ENCODE results near the gene CRHR1.
A peak's percentile ranks its signal among the peaks of the same experiment; 100 is the strongest.

Gene CRHR1

GRCh38 chr17:45759761-45760160 lies 24.4 kb upstream of the CRHR1 start:
- DNase-seq = no peak

GRCh38 chr17:45761957-45762565 lies 22.1 kb upstream of the CRHR1 start:
- DNase-seq = no peak

GRCh38 chr17:45763182-45763581 lies 20.9 kb upstream of the CRHR1 start:
- no peak for DNase-seq

GRCh38 chr17:45764479-45764878 lies 19.6 kb upstream of the CRHR1 start:
- no peak for DNase-seq

- DNase-seq = no peak
Measured at GRCh38 chr17:45768000-45768399, 16.1 kb upstream of the CRHR1 start.

GRCh38 chr17:45770632-45771270 lies 13.4 kb upstream of the CRHR1 start:
- no peak for DNase-seq

- no peak for DNase-seq
Measured at GRCh38 chr17:45771271-45771959, 12.7 kb upstream of the CRHR1 start.

- DNase-seq = no peak
Measured at GRCh38 chr17:45775148-45775547, 9.0 kb upstream of the CRHR1 start.

- no peak for DNase-seq
Measured at GRCh38 chr17:45775576-45776011, 8.5 kb upstream of the CRHR1 start.

- no peak for DNase-seq
Measured at GRCh38 chr17:45776896-45777295, 7.2 kb upstream of the CRHR1 start.

GRCh38 chr17:45777388-45777787 lies 6.7 kb upstream of the CRHR1 start:
- no peak for DNase-seq

GRCh38 chr17:45780921-45781320 lies 3.2 kb upstream of the CRHR1 start:
- no peak for DNase-seq

GRCh38 chr17:45782889-45783592 lies 1.1 kb upstream of the CRHR1 start:
- DNase-seq = no peak

GRCh38 chr17:45783593-45784292 lies 377 bp upstream of the CRHR1 start:
- DNase-seq = peak; percentile 60

- DNase-seq = no peak
Measured at GRCh38 chr17:45784741-45785479, 790 bp downstream of the CRHR1 start.

GRCh38 chr17:45785480-45786193 lies 1.5 kb downstream of the CRHR1 start:
- DNase-seq = no peak

- no peak for DNase-seq
Measured at GRCh38 chr17:45786349-45786748, 2.2 kb downstream of the CRHR1 start.

GRCh38 chr17:45787044-45787443 lies 2.9 kb downstream of the CRHR1 start:
- DNase-seq = no peak

GRCh38 chr17:45787656-45788055 lies 3.5 kb downstream of the CRHR1 start:
- DNase-seq = no peak

- DNase-seq = no peak
Measured at GRCh38 chr17:45788057-45788456, 3.9 kb downstream of the CRHR1 start.

GRCh38 chr17:45789874-45790273 lies 5.8 kb downstream of the CRHR1 start:
- no peak for DNase-seq

All from left hindlimb (tissue), 1 donor.